GM23338 (cell line): Measurements from ENCODE around the gene GPR171. TPM values are rescaled to one million over a fixed set of nuclear protein-coding genes. Genes with fewer than 3 reads are reported as not detected.
A peak's percentile ranks its signal among the peaks of the same experiment; 100 is the strongest.

Source experiments
- ATAC-seq: fragments of 200-7000 bp; cut with Tn5 transposase; 3 replicates; pipeline ENCODE4 v1.9.1; 2020
- DNase-seq: peaks from one replicate; pipeline ENCODE4 v3.0.0-alpha.2; 2015; ENCODE audit warnings: low spot score
- H2AFZ ChIP-seq: fragments of 200-600 bp; sonication (generic); 2 replicates; pipeline ENCODE4 v1.8.0; 2016; ENCODE audit warnings: antibody characterized with exemption, mild to moderate bottlenecking, moderate library complexity
- H3F3A ChIP-seq: fragments of 200-600 bp; sonication (generic); replicated peaks from 2 replicates; pipeline ENCODE4 v1.8.0; 2017; ENCODE audit warnings: antibody characterized with exemption, mixed run types, low read depth
- H3K27ac ChIP-seq: fragments of 200-600 bp; sonication (generic); 2 replicates; pipeline ENCODE4 v1.6.1; 2016; ENCODE audit warnings: low read depth
- H3K27me3 ChIP-seq: fragments of 200-600 bp; sonication (generic); 2 replicates; pipeline ENCODE4 v1.8.0; 2016; ENCODE audit warnings: mild to moderate bottlenecking, mixed run types, moderate library complexity; ENCODE audit not compliant: insufficient read depth
- H3K36me3 ChIP-seq: fragments of 200-600 bp; sonication (generic); 2 replicates; pipeline ENCODE4 v1.8.0; 2016; ENCODE audit warnings: mild to moderate bottlenecking; ENCODE audit not compliant: insufficient read depth
- H3K4me1 ChIP-seq: fragments of 200-600 bp; sonication (generic); 2 replicates; pipeline ENCODE4 v1.8.0; 2016; ENCODE audit warnings: mild to moderate bottlenecking, moderate library complexity; ENCODE audit not compliant: insufficient read depth
- H3K4me2 ChIP-seq: fragments of 200-600 bp; sonication (generic); 2 replicates; pipeline ENCODE4 v1.7.1; 2017; ENCODE audit warnings: mixed run types
- H3K4me3 ChIP-seq: fragments of 200-600 bp; sonication (generic); 2 replicates; pipeline ENCODE4 v1.6.1; 2016; ENCODE audit warnings: mixed run types
- H3K79me2 ChIP-seq: fragments of 200-600 bp; sonication (generic); replicated peaks from 2 replicates; pipeline ENCODE4 v1.8.0; 2017; ENCODE audit warnings: mild to moderate bottlenecking; ENCODE audit not compliant: insufficient read depth
- H3K9me2 ChIP-seq: fragments of 200-600 bp; sonication (generic); 2 replicates; pipeline ENCODE4 v1.8.0; 2017; ENCODE audit not compliant: insufficient read depth
- H4K20me1 ChIP-seq: fragments of 200-600 bp; sonication (generic); replicated peaks from 2 replicates; pipeline ENCODE4 v1.8.0; 2017; ENCODE audit warnings: mild to moderate bottlenecking; ENCODE audit not compliant: insufficient read depth
- H3K27ac Mint-ChIP-seq: 2 replicates; pipeline ENCODE4 v1.8.0; 2020; ENCODE audit warnings: inconsistent platforms, mild to moderate bottlenecking, moderate library complexity, mixed read lengths
- H3K27me3 Mint-ChIP-seq: 3 replicates; pipeline ENCODE4 v1.8.0; 2022; ENCODE audit warnings: low read depth, mild to moderate bottlenecking, moderate library complexity, mixed read lengths, inconsistent platforms; ENCODE audit not compliant: insufficient read depth, poor library complexity
- H3K36me3 Mint-ChIP-seq: 3 replicates; pipeline ENCODE4 v1.8.0; 2021; ENCODE audit warnings: low read depth, mild to moderate bottlenecking, inconsistent platforms, moderate library complexity, mixed read lengths
- H3K4me1 Mint-ChIP-seq: 3 replicates; pipeline ENCODE4 v1.8.0; 2020; ENCODE audit warnings: mild to moderate bottlenecking, inconsistent platforms, mixed read lengths
- H3K4me3 Mint-ChIP-seq: 3 replicates; pipeline ENCODE4 v1.8.0; 2021; ENCODE audit warnings: moderate library complexity, mild to moderate bottlenecking, inconsistent platforms, mixed read lengths
- H3K9me3 Mint-ChIP-seq: 3 replicates; pipeline ENCODE4 v1.8.0; 2020; ENCODE audit warnings: moderate library complexity, mild to moderate bottlenecking, inconsistent platforms, mixed read lengths
- CREB1 ChIP-seq: fragments of 250-450 bp; sonication (Bioruptor Pico); IDR thresholded peaks from 2 replicates; pipeline ENCODE4 v1.5.0; 2020; ENCODE audit warnings: low read depth, mild to moderate bottlenecking, moderate library complexity
- EZH2 ChIP-seq: fragments of 200-600 bp; sonication (generic); IDR thresholded peaks from one replicate; pipeline ENCODE4 v1.8.0; 2017; ENCODE audit warnings: antibody characterized with exemption, mild to moderate bottlenecking, low read depth; ENCODE audit not compliant: unreplicated experiment
- EZH2phosphoT487 ChIP-seq: fragments of 200-600 bp; sonication (generic); IDR thresholded peaks from one replicate; pipeline ENCODE4 v1.8.1; 2018; ENCODE audit warnings: antibody characterized with exemption; ENCODE audit not compliant: unreplicated experiment
- JUNB ChIP-seq: IDR thresholded peaks from one replicate; pipeline ENCODE4 v1.6.1; 2016; ENCODE audit warnings: antibody characterized with exemption; ENCODE audit not compliant: unreplicated experiment
- NANOG ChIP-seq: IDR thresholded peaks from 2 replicates; pipeline ENCODE4 v1.6.1; 2016; ENCODE audit warnings: antibody characterized with exemption, borderline replicate concordance
- POLR2AphosphoS5 ChIP-seq: IDR thresholded peaks from 2 replicates; pipeline ENCODE4 v1.6.1; 2016; ENCODE audit warnings: antibody characterized with exemption, low read depth
- ZNF114 ChIP-seq: fragments of 250-450 bp; sonication (Bioruptor Pico); IDR thresholded peaks from 2 replicates; pipeline ENCODE4 v1.5.0; 2020; ENCODE audit warnings: mild to moderate bottlenecking, moderate library complexity
- ZNF331 ChIP-seq: fragments of 250-450 bp; sonication (Bioruptor Pico); IDR thresholded peaks from 2 replicates; pipeline ENCODE4 v1.5.0; 2020; ENCODE audit warnings: low read depth, mild to moderate bottlenecking, moderate library complexity
- polyA plus RNA-seq: library from polyadenylated mRNA; unstranded; fragments of >200 nt; fragmentation: Nextera tagmentation; extraction: Ambion mirVana; gene quantifications from 2 replicates; pipeline ENCODE4 v1.2.1, GENCODE V29; 2016
- total RNA-seq: library from RNA; depleted of rRNA; stranded (reverse); fragments of >200 nt; shearing (Covaris generic); gene quantifications from 2 replicates; pipeline ENCODE4 v1.2.3, GENCODE V29; 2014
- TF ChIP-seq, protein P1 (sequence below): IDR thresholded peaks from 2 replicates; pipeline ENCODE4 v1.6.1; 2016; ENCODE audit warnings: antibody characterized with exemption
- TF ChIP-seq, protein P2 (sequence below): IDR thresholded peaks from one replicate; pipeline ENCODE4 v1.6.1; 2018; ENCODE audit warnings: antibody characterized with exemption; ENCODE audit not compliant: unreplicated experiment
- TF ChIP-seq, protein P3 (sequence below), 2 experiments: fragments of 200-600 bp in 1 of 2; sonication (generic) in 1 of 2; conservative IDR thresholded peaks; 2 replicates each; pipeline versions ENCODE4 v1.5.1 to v1.6.1; 2016 to 2017; ENCODE audit warnings: antibody characterized with exemption in 2 of 2, low read depth in 2 of 2, mild to moderate bottlenecking in 2 of 2, moderate library complexity in 1 of 2
- TF ChIP-seq, protein P4 (sequence below): fragments of 250-450 bp; sonication (Bioruptor Pico); IDR thresholded peaks from 2 replicates; pipeline ENCODE4 v1.5.0; 2020; ENCODE audit warnings: mild to moderate bottlenecking, moderate library complexity

GPR171 gene
- total and polyA plus RNA-seq, 2 experiments from 2014 or later, result 3.4 TPM; not detected in 1

DNA sequence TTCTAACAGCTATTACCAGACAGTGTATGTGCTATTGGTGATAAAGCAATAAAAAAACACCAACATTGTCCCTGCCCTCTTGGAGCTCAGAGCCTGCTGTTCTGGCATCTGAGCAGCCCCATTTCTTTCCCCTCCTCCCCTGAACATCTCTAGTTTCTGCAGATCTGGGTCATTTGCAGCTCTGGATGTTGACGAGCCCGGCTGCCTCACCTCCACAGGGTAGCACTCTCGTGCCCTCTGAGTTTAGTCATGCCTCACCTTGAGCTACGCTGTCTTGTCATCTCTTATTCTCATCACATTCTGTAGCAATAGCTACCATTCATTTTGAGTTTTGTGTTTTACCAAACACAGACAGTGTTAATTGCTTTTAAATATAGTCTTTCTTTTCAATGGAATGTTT, 30.0 kb upstream of the GPR171 start:
- H3K36me3 Mint-ChIP-seq, result peaks cover 12% of the 10 kb centered on the region
- DNase-seq (no peak), ATAC-seq (peak; percentile 46)
- Histone ChIP-seq H3K27ac (no peak overlapping the region), H4K20me1 (no peaks in the 10 kb centered on the region), H3F3A (no peaks in the 10 kb centered on the region), H3K27me3 (no peaks in the 10 kb centered on the region), H3K4me2 (no peak overlapping the region), H3K79me2 (no peaks in the 10 kb centered on the region; the same call in 1 of the 2 replicates), H2AFZ (no peak overlapping the region), H3K9me2 (no peaks in the 10 kb centered on the region; the same call in 1 of the 2 replicates), H3K4me3 (no peak overlapping the region), H3K36me3 (peaks cover 5% of the 10 kb centered on the region; the same call in 1 of the 2 replicates), H3K4me1 (peaks cover 43% of the 10 kb centered on the region)
- H3K4me3 Mint-ChIP-seq, result no peak overlapping the region
- TF ChIP-seq, protein P1, sequence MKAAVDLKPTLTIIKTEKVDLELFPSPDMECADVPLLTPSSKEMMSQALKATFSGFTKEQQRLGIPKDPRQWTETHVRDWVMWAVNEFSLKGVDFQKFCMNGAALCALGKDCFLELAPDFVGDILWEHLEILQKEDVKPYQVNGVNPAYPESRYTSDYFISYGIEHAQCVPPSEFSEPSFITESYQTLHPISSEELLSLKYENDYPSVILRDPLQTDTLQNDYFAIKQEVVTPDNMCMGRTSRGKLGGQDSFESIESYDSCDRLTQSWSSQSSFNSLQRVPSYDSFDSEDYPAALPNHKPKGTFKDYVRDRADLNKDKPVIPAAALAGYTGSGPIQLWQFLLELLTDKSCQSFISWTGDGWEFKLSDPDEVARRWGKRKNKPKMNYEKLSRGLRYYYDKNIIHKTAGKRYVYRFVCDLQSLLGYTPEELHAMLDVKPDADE, result no peak
- TF ChIP-seq JUNB, result no peak
- TF ChIP-seq, protein P2, sequence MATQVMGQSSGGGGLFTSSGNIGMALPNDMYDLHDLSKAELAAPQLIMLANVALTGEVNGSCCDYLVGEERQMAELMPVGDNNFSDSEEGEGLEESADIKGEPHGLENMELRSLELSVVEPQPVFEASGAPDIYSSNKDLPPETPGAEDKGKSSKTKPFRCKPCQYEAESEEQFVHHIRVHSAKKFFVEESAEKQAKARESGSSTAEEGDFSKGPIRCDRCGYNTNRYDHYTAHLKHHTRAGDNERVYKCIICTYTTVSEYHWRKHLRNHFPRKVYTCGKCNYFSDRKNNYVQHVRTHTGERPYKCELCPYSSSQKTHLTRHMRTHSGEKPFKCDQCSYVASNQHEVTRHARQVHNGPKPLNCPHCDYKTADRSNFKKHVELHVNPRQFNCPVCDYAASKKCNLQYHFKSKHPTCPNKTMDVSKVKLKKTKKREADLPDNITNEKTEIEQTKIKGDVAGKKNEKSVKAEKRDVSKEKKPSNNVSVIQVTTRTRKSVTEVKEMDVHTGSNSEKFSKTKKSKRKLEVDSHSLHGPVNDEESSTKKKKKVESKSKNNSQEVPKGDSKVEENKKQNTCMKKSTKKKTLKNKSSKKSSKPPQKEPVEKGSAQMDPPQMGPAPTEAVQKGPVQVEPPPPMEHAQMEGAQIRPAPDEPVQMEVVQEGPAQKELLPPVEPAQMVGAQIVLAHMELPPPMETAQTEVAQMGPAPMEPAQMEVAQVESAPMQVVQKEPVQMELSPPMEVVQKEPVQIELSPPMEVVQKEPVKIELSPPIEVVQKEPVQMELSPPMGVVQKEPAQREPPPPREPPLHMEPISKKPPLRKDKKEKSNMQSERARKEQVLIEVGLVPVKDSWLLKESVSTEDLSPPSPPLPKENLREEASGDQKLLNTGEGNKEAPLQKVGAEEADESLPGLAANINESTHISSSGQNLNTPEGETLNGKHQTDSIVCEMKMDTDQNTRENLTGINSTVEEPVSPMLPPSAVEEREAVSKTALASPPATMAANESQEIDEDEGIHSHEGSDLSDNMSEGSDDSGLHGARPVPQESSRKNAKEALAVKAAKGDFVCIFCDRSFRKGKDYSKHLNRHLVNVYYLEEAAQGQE, result no peak
- no peak for TF ChIP-seq ZNF114 (CRISPR knock-in tag)
- TF ChIP-seq ZNF331 (CRISPR knock-in tag), result no peak
- TF ChIP-seq, protein P3, sequence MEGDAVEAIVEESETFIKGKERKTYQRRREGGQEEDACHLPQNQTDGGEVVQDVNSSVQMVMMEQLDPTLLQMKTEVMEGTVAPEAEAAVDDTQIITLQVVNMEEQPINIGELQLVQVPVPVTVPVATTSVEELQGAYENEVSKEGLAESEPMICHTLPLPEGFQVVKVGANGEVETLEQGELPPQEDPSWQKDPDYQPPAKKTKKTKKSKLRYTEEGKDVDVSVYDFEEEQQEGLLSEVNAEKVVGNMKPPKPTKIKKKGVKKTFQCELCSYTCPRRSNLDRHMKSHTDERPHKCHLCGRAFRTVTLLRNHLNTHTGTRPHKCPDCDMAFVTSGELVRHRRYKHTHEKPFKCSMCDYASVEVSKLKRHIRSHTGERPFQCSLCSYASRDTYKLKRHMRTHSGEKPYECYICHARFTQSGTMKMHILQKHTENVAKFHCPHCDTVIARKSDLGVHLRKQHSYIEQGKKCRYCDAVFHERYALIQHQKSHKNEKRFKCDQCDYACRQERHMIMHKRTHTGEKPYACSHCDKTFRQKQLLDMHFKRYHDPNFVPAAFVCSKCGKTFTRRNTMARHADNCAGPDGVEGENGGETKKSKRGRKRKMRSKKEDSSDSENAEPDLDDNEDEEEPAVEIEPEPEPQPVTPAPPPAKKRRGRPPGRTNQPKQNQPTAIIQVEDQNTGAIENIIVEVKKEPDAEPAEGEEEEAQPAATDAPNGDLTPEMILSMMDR (conservative IDR thresholded peaks at IDR 0.05; ENCODE audit: low read depth in 2 of 2), result no peak
- TF ChIP-seq, protein P4, sequence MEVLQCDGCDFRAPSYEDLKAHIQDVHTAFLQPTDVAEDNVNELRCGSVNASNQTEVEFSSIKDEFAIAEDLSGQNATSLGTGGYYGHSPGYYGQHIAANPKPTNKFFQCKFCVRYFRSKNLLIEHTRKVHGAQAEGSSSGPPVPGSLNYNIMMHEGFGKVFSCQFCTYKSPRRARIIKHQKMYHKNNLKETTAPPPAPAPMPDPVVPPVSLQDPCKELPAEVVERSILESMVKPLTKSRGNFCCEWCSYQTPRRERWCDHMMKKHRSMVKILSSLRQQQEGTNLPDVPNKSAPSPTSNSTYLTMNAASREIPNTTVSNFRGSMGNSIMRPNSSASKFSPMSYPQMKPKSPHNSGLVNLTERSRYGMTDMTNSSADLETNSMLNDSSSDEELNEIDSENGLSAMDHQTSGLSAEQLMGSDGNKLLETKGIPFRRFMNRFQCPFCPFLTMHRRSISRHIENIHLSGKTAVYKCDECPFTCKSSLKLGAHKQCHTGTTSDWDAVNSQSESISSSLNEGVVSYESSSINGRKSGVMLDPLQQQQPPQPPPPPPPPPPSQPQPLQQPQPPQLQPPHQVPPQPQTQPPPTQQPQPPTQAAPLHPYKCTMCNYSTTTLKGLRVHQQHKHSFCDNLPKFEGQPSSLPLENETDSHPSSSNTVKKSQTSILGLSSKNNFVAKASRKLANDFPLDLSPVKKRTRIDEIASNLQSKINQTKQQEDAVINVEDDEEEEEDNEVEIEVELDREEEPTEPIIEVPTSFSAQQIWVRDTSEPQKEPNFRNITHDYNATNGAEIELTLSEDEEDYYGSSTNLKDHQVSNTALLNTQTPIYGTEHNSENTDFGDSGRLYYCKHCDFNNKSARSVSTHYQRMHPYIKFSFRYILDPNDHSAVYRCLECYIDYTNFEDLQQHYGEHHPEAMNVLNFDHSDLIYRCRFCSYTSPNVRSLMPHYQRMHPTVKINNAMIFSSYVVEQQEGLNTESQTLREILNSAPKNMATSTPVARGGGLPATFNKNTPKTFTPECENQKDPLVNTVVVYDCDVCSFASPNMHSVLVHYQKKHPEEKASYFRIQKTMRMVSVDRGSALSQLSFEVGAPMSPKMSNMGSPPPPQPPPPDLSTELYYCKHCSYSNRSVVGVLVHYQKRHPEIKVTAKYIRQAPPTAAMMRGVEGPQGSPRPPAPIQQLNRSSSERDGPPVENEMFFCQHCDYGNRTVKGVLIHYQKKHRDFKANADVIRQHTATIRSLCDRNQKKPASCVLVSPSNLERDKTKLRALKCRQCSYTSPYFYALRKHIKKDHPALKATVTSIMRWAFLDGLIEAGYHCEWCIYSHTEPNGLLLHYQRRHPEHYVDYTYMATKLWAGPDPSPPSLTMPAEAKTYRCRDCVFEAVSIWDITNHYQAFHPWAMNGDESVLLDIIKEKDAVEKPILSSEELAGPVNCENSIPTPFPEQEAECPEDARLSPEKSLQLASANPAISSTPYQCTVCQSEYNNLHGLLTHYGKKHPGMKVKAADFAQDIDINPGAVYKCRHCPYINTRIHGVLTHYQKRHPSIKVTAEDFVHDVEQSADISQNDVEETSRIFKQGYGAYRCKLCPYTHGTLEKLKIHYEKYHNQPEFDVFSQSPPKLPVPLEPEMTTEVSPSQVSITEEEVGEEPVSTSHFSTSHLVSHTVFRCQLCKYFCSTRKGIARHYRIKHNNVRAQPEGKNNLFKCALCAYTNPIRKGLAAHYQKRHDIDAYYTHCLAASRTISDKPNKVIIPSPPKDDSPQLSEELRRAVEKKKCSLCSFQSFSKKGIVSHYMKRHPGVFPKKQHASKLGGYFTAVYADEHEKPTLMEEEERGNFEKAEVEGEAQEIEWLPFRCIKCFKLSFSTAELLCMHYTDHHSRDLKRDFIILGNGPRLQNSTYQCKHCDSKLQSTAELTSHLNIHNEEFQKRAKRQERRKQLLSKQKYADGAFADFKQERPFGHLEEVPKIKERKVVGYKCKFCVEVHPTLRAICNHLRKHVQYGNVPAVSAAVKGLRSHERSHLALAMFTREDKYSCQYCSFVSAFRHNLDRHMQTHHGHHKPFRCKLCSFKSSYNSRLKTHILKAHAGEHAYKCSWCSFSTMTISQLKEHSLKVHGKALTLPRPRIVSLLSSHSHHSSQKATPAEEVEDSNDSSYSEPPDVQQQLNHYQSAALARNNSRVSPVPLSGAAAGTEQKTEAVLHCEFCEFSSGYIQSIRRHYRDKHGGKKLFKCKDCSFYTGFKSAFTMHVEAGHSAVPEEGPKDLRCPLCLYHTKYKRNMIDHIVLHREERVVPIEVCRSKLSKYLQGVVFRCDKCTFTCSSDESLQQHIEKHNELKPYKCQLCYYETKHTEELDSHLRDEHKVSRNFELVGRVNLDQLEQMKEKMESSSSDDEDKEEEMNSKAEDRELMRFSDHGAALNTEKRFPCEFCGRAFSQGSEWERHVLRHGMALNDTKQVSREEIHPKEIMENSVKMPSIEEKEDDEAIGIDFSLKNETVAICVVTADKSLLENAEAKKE (CRISPR knock-in tag), result no peak
- TF ChIP-seq EZH2, result no peak
- TF ChIP-seq EZH2phosphoT487, result no peak
- no peak for TF ChIP-seq CREB1 (CRISPR knock-in tag)
- TF ChIP-seq POLR2AphosphoS5, result no peak
- no peak for TF ChIP-seq NANOG
- no peaks in the 10 kb centered on the region for H3K27me3 Mint-ChIP-seq
- H3K4me1 Mint-ChIP-seq, result peaks cover 42% of the 10 kb centered on the region
- H3K27ac Mint-ChIP-seq, result no peak overlapping the region
- H3K9me3 Mint-ChIP-seq, result no peaks in the 10 kb centered on the region
